ENCODE data around the gene BHLHA15. TPM values are rescaled to one million over a fixed set of nuclear protein-coding genes. Genes with fewer than 3 reads are reported as not detected.

The BHLHA15 gene
- total and polyA plus RNA-seq, 9 of the 15 experiments (the other 6 are each of a cell fraction or from before 2014, with no cell fraction given): 0.22 to 2.0 (median 1.1) TPM; not detected in 4

GRCh38 chr7:98217623-98218582 lies 6.7 kb downstream of the BHLHA15 start (continued):
- TF ChIP-seq FOXK2 (conservative IDR thresholded peaks at IDR 0.05 in 1 of 2, IDR thresholded peaks at IDR 0.05 in 1 of 2; ENCODE audit: low read depth in 2 of 2) (0 out of 4 replicates have a peak, but pooled peaks of 1 of the 2 experiments have one; percentile 17), ZNF586 (CRISPR knock-in tag; conservative IDR thresholded peaks at IDR 0.05) (no peak), KDM4B (IDR thresholded peaks at IDR 0.05; ENCODE audit: borderline replicate concordance in 2 of 2, low read depth in 1 of 2) (no peak), ZNF583 (CRISPR knock-in tag; IDR thresholded peaks at IDR 0.05) (no peak), PATZ1 (CRISPR knock-in tag; IDR thresholded peaks at IDR 0.05; ENCODE audit: borderline replicate concordance) (no peak), KHSRP (IDR thresholded peaks at IDR 0.05) (no peak), NUFIP1 (IDR thresholded peaks at IDR 0.05; ENCODE audit: partially characterized antibody) (no peak), CAMTA2 (CRISPR knock-in tag; conservative IDR thresholded peaks at IDR 0.05) (no peak), CREB1 (IDR thresholded peaks at IDR 0.05) (no peak; the same call in 1 of the 2 replicates), CREB1 (CRISPR knock-in tag; IDR thresholded peaks at IDR 0.05) (0 out of 2 replicates have a peak, but pooled peaks have one; percentile 37), ZNF695 (CRISPR knock-in tag; IDR thresholded peaks at IDR 0.05) (no peak), ZFP30 (CRISPR knock-in tag; IDR thresholded peaks at IDR 0.05; ENCODE audit: borderline replicate concordance) (no peak), WHSC1 (IDR thresholded peaks at IDR 0.05; ENCODE audit: low read length) (no peak), ATF2 (CRISPR knock-in tag; IDR thresholded peaks at IDR 0.05) (no peak), ZNF77 (CRISPR knock-in tag; IDR thresholded peaks at IDR 0.05) (no peak), POLR2AphosphoS5 (IDR thresholded peaks at IDR 0.05; ENCODE audit: control insufficient read depth, insufficient read depth, low read depth, low read length) (peak; percentile 68; the same call in 1 of the 2 replicates), PHTF2 (CRISPR knock-in tag; IDR thresholded peaks at IDR 0.05) (no peak), POLR2B (IDR thresholded peaks at IDR 0.05; ENCODE audit: low read depth, partially characterized antibody) (no peak), NFE2 (IDR thresholded peaks at IDR 0.05; ENCODE audit: low read depth) (no peak; the same call in 1 of the 2 replicates), ZNF589 (CRISPR knock-in tag; IDR thresholded peaks at IDR 0.05; ENCODE audit: low read depth) (peak; percentile 48; the same call in 1 of the 2 replicates), SREBF1 (IDR thresholded peaks at IDR 0.05; ENCODE audit: borderline replicate concordance, low read depth, low read length) (no peak), STAT5A (IDR thresholded peaks at IDR 0.05; ENCODE audit: borderline replicate concordance, low read length) (peak; percentile 99), HDAC1 (IDR thresholded peaks at IDR 0.05) (peak; percentile 90 to 100; a peak in 3 of 4 replicates), ZFP1 (CRISPR knock-in tag; IDR thresholded peaks at IDR 0.05) (no peak), USF2 (CRISPR knock-in tag; IDR thresholded peaks at IDR 0.05) (peak; percentile 13; the same call in 1 of the 2 replicates)

Measured in K562 (cell line).